K562 (cell line): ENCODE data around the gene CNKSR3. TPM values are rescaled to one million over a fixed set of nuclear protein-coding genes. Genes with fewer than 3 reads are reported as not detected.

Source experiments
- ARNT ChIP-seq, 2 experiments: fragments of 450-650 bp; IDR thresholded peaks; 2 replicates each; pipeline ENCODE4 v1.6.1; 2016; ENCODE audit warnings: mild to moderate bottlenecking in 1 of 2
- ATF3 ChIP-seq, 2 experiments: fragments of 450-650 bp in 1 of 2; sonication (generic) in 1 of 2; formaldehyde crosslinking in 1 of 2; IDR thresholded peaks in 1 of 2; conservative IDR thresholded peaks in 1 of 2; 2 replicates each; pipeline versions ENCODE4 v1.6.1 to v1.8.1; 2016 to 2023; ENCODE audit warnings: mild to moderate bottlenecking in 2 of 2, moderate library complexity in 2 of 2, inconsistent platforms in 1 of 2, missing genetic modification reagents in 1 of 2
- BHLHE40 ChIP-seq: IDR thresholded peaks from 2 replicates; pipeline ENCODE4 v1.6.1; 2011; ENCODE audit warnings: low read length, improper control_type of control experiment
- FOXM1 ChIP-seq, 2 experiments: fragments of 450-650 bp in 1 of 2; sonication (generic) in 1 of 2; formaldehyde crosslinking in 1 of 2; IDR thresholded peaks; 2 replicates each; pipeline versions ENCODE4 v1.6.1 to v1.9.0; 2017 to 2022; ENCODE audit warnings: low read depth in 2 of 2, mild to moderate bottlenecking in 2 of 2, missing genetic modification reagents in 1 of 2, moderate library complexity in 1 of 2
- GATAD2B ChIP-seq: fragments of 450-650 bp; IDR thresholded peaks from 2 replicates; pipeline ENCODE4 v1.6.1; 2017; ENCODE audit warnings: mild to moderate bottlenecking, borderline replicate concordance
- HNRNPL ChIP-seq: fragments of 200-400 bp; formaldehyde crosslinking; IDR thresholded peaks from 2 replicates; pipeline ENCODE4 v1.6.1; 2017; ENCODE audit warnings: low read depth, mild to moderate bottlenecking, low read length
- HNRNPUL1 ChIP-seq: fragments of 200-400 bp; formaldehyde crosslinking; IDR thresholded peaks from 2 replicates; pipeline ENCODE4 v1.6.1; 2017; ENCODE audit warnings: low read length
- MTA2 ChIP-seq: fragments of 450-650 bp; IDR thresholded peaks from 2 replicates; pipeline ENCODE4 v1.6.1; 2016; ENCODE audit warnings: low read depth
- MTF1 ChIP-seq: fragments of 250-450 bp; sonication (Bioruptor Pico); IDR thresholded peaks from 2 replicates; pipeline ENCODE4 v1.9.0; 2021; ENCODE audit warnings: moderate library complexity, mild to moderate bottlenecking, inconsistent platforms, borderline replicate concordance
- SMAD2 ChIP-seq: fragments of 150-350 bp; IDR thresholded peaks from 2 replicates; pipeline ENCODE4 v1.6.1; 2014; ENCODE audit warnings: low read depth, mild to moderate bottlenecking, low read length
- STAT6 ChIP-seq: sonication (generic); formaldehyde crosslinking; IDR thresholded peaks from 2 replicates; pipeline ENCODE4 v1.8.1; 2023; ENCODE audit warnings: mild to moderate bottlenecking, missing genetic modification reagents
- TAF15 ChIP-seq: fragments of 200-400 bp; formaldehyde crosslinking; IDR thresholded peaks from 2 replicates; pipeline ENCODE4 v1.6.1; 2017; ENCODE audit warnings: mild to moderate bottlenecking, low read depth, low read length, moderate library complexity
- USF2 ChIP-seq: sonication (generic); formaldehyde crosslinking; IDR thresholded peaks from 2 replicates; pipeline ENCODE4 v1.5.0; 2020; ENCODE audit warnings: missing genetic modification reagents
- ZBTB11 ChIP-seq, 3 experiments: fragments of 200-800 bp in 1 of 3; fragments of 250-450 bp in 1 of 3; fragments of 450-650 bp in 1 of 3; sonication (Bioruptor Pico) in 1 of 3; sonication (Bioruptor generic) in 1 of 3; formaldehyde crosslinking in 1 of 3; IDR thresholded peaks; 2 replicates each; pipeline versions ENCODE4 v1.6.1 to v1.8.0; 2016 to 2022; ENCODE audit warnings: mild to moderate bottlenecking in 2 of 3, missing genetic modification characterization in 2 of 3, missing compliant biosample characterization in 1 of 3, moderate library complexity in 1 of 3
- ZFP1 ChIP-seq: fragments of 450-650 bp; formaldehyde crosslinking; IDR thresholded peaks from 2 replicates; pipeline ENCODE4 v1.4.0; 2020; ENCODE audit warnings: mild to moderate bottlenecking, mixed read lengths
- ZNF197 ChIP-seq: fragments of 200-800 bp; sonication (Bioruptor generic); IDR thresholded peaks from 2 replicates; pipeline ENCODE4 v1.6.1; 2016; ENCODE audit warnings: low read depth, missing genetic modification characterization, missing compliant biosample characterization
- ZNF644 ChIP-seq: fragments of 200-800 bp; sonication (Bioruptor generic); IDR thresholded peaks from 2 replicates; pipeline ENCODE4 v1.6.1; 2016; ENCODE audit warnings: low read depth, missing genetic modification characterization, missing compliant biosample characterization
- ZNF707 ChIP-seq: fragments of 250-450 bp; sonication (Bioruptor Pico); conservative IDR thresholded peaks from 2 replicates; pipeline ENCODE4 v1.8.0; 2022; ENCODE audit warnings: inconsistent platforms, mild to moderate bottlenecking, moderate library complexity
- polyA plus RNA-seq, 8 experiments: library from polyadenylated mRNA; depleted of rRNA in 4 of 8; stranded (reverse) in 5 of 8; unstranded in 3 of 8; fragments of >200 nt; fragmentation: Nextera tagmentation in 2 of 8; fragmentation: Illumina TruSeq in 1 of 8; extraction: Ambion mirVana in 2 of 8; extraction: Trizol in 1 of 8; gene quantifications; 2 replicates each; pipeline versions ENCODE4 v1.2.1 to v1.2.3, GENCODE V29; 2011 to 2014; ENCODE audit warnings: inconsistent platforms in 1 of 8, missing spikeins in 1 of 8
- total RNA-seq, 7 experiments: library from RNA; depleted of rRNA in 6 of 7; stranded (reverse); fragments of >200 nt in 6 of 7; fragmentation: Illumina TruSeq in 2 of 7; extraction: Trizol in 2 of 7; gene quantifications; 2 replicates each; pipeline versions ENCODE4 v1.2.1 to v1.2.3, GENCODE V29; 2011 to 2021; ENCODE audit warnings: low replicate concordance in 1 of 7

CNKSR3 gene
- total and polyA plus RNA-seq, 9 of the 15 experiments (the other 6 are each of a cell fraction or from before 2014, with no cell fraction given), result 4.5 to 29.6 (median 9.5) TPM

GRCh38 chr6:154520280-154520679 is 9.8 kb upstream of the CNKSR3 start (continued):
- TF ChIP-seq STAT6, result no peak
- TF ChIP-seq ZNF707 (CRISPR knock-in tag), result no peak
- TF ChIP-seq MTA2, result 0 out of 2 replicates have a peak, but pooled peaks have one; percentile 22
- TF ChIP-seq GATAD2B, result peak; percentile 86
- no peak for TF ChIP-seq ZFP1 (CRISPR knock-in tag)
- TF ChIP-seq TAF15, result no peak
- no peak for TF ChIP-seq HNRNPL
- TF ChIP-seq MTF1 (CRISPR knock-in tag), result no peak
- peak in 1 of 2 experiments; percentile 74; a peak in 2 of 4 replicates for TF ChIP-seq ARNT (IDR thresholded peaks at IDR 0.05)
- TF ChIP-seq SMAD2, result no peak
- peak; percentile 69; the same call in 1 of the 2 replicates for TF ChIP-seq FOXM1 (IDR thresholded peaks at IDR 0.05; ENCODE audit: low read depth)
- no peak for TF ChIP-seq FOXM1 (CRISPR knock-in tag; IDR thresholded peaks at IDR 0.05; ENCODE audit: low read depth)
- no peak for TF ChIP-seq HNRNPUL1
- TF ChIP-seq ZNF644 (tag), result no peak
- TF ChIP-seq ZNF197 (CRISPR knock-in tag), result no peak
- peak; percentile 70 for TF ChIP-seq BHLHE40
- no peak for TF ChIP-seq ZBTB11 (CRISPR knock-in tag; IDR thresholded peaks at IDR 0.05)
- TF ChIP-seq ATF3 (IDR thresholded peaks at IDR 0.05), result peak; percentile 43; the same call in 1 of the 2 replicates
- TF ChIP-seq ATF3 (CRISPR knock-in tag; conservative IDR thresholded peaks at IDR 0.05), result peak; percentile 45; the same call in 1 of the 2 replicates
- TF ChIP-seq USF2, result no peak
